Measurements from ENCODE around the gene RSPO4.
"Not testable (repeated sequence)": the region's sequence is repeated elsewhere in the genome, so short reads cannot be mapped to it uniquely, and the experiment has no call there.

The RSPO4 gene

DNA sequence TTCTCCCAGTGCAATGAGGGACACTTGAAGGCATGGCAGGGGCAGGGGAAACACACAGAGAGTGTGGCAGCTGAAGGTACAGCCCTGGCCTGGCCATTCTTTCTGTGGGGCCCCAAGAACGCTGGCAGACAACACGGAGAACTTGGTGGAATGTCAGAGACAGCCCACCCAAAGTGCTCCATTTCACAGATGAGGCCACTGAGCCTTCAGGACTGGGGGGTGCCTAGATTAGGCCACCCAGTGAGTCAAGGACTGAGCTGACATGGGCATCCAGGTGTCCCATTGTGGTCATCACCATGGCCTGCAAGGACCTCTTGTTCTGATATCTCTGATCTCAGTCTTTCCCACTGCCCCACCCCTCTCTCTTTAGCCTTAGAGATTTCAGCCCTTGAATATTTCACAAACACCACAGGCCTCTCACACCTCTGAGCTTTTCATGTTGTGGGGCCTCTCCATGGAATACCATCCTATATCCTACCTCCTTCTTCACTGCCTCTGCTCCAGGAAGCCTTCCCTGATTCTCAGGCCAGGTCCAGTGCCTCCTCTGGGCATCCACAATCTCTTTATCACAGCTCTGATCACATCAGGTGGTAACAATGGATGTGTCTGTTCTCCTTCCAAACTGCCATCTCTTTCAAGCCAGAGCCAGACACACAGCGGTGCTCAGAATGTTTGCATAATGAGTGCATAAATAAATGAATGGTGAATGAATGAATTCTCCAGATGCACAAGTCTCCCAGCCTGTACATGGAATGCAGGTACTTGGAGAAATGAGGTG lies 2.0 kb upstream of the RSPO4 start:
- DNase-seq (ENCODE audit: low read depth in 2 of 2) = no peak

DNA sequence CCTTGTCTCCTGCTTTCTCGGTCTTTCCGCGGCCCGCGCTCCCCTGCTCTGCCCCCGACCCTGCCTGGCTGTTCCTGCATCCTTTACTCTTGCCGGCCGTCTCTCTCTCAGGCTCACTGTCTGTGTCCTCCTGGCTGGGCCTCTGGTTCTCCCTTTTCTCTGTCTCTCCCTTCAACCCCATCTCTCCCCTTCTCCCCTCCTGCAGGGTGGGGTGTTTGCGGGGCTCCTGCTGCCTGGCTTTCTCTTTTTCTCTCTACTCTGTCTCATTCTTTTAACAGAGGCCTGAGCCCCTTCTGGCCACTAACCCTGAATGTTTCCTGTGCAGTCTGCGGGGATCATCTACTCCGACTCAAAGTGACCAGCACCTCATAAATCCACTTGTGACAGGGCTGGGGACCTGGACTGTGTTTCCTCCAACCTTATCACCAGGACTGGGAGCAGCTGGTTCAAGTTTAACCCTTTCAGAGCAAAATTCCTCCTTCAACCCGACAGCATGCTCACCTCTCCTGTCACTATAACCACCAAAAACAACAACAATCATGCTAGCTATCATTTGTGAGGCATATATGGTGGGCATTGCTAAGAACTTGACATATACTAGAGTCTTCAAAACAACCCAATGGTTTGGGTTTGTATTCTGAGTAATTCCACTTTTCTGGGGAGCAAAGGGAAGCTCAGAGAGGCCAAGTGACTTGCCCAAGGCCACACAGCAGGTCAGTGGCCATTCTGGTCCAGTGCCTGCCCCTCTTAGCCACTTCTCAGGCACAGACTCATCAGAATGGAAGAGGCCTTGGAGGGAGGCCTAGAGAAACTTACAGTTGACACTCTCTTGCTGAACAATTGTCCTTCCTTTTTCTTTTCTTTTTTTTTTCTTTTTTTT lies 811 bp upstream of the RSPO4 start:
- no peak for DNase-seq (ENCODE audit: low read depth in 2 of 2)

DNA sequence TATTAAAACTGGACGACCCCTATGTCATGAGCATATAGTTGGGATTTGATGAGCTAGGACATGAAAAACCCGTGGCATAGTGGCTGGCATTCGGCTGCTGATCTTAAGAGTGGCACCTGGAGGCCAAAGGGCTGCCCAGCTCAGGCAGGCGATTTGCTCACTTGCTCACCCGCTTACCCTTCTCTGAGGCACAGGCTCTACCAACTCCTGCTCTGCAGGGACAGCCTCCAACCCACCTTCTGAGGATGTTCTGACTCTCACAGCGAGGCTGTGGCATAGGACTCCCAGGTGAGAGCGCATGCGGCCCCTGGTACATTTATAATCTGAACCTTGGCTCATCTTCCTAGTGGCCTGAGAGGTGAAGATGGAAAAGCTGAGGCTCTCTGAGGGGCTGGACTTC lies 995 bp downstream of the RSPO4 start:
- no peak for DNase-seq (ENCODE audit: low read depth in 2 of 2)

DNA sequence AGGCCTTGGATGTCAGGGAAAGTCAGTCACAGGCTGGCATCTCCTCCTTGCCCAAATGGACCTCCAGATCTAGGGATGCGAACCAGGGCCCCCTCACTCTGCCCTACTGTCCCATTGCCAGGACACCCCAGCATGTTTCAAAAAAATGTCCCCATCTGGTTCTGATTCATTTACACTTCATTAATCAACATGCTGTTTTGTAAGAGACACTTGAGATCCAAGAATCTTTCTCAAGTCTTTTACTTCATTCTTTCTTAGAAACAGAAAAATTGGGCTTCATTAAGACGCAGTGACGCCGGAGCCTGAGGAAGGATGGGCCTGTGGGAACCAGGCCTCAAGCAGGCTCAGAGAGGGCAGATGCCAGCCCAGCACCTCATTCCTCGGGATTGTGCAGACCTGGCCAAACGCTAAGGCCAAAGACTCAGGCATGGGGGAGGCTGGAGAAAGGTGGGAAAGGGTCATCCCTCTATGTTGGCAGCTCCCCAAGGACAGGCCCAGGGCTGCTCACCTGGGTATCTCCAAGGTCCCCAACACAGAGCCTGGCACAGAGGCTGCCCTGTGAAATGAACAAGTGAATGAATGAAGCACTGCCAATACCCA lies 3.8 kb downstream of the RSPO4 start:
- DNase-seq (ENCODE audit: low read depth in 2 of 2) = no peak

DNA sequence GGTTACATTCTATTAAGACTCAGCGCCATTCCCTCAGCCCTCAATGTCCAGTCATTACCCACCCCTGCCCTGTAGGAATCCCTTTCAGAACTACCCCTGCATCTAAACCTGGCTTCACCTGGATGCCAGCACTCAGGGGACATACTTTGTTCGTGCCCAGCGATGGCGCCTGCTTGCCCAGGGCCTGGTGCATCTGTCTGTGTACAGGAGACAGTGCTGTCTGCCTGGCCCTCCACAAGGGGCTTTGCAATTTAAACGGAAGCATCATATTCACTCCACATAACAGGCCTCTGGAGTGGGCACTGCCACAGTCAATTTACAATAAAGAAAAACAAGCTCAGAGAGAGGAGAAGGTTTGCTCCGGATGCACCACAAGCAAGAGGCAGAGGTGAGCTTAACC lies 4.6 kb downstream of the RSPO4 start:
- no peak for DNase-seq (ENCODE audit: low read depth in 2 of 2)

DNA sequence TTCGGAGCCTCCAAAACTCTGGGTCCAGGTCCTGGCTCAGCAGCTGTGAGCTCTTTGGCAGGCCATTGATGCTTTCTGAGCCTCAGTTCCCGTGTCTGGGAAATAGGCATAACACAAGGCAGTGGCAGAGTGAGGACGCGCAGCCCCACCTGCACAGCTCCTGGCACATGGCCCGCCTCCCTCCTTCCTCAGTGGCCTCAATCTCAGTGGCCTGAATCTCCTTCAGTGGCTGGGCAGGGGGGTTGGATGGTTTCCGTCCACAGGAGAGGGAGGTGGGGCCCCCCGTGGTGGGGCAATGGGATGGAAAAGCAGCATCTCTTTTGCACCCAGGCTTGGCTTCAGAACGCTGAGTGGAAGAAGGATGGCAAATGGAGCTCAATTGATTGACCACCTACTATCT lies 5.1 kb downstream of the RSPO4 start:
- no peak for DNase-seq (ENCODE audit: low read depth in 2 of 2)

DNA sequence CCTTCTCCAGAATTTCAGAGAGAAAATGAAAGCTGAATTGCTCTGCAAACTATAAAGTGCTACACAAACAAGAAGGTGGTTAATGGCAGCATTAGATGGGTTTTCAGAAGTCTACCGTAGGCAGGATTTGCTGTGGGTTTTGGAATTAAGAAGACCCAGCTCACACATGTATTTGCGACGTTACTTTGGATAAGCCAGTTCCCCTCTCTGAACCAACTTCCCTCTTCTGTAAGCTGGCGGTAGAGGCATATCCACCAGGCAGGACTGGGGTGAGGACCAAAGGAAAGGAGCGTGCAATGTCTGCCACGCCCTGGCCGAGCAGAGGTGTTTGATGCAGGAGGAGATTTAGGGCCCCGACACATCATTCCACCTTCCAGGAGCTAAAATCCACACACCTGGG lies 6.9 kb downstream of the RSPO4 start:
- no peak for DNase-seq (ENCODE audit: low read depth in 2 of 2)

DNA sequence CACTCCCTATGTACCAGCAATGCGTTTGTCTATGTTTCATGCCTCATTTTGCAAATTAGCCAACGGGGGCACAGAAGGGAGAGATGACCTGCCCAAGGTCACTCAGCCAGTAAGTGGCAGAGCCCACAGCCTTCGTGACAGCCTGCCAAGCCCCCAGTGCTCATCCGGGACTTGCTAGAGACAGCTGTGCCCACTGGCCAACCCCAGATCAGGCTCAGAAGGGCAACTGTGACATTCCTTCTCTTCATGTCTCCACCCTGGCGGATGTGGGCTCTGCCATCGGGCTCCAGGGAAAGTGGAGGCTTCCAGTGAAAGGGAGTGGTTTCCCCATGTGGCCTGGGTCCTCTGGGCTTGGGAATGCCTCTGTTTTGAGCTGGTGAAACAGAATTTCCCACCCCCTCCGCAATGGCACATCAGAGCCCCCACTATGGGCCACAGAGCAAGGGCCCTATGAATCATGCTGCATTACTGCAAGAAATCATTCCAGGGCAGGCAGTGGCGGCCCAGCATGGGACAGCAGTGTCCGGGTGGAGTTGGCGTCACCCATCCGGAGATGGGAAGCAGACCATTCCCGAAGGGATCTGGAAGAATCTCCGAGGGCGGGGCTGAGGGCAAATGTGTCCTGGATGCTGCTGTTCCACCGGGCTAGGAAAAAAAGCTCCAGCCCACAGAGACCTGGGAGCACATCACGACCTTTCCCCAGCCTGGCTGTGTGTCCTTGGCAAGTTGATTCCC lies 9.1 kb downstream of the RSPO4 start:
- DNase-seq (ENCODE audit: low read depth in 2 of 2) = no peak

DNA sequence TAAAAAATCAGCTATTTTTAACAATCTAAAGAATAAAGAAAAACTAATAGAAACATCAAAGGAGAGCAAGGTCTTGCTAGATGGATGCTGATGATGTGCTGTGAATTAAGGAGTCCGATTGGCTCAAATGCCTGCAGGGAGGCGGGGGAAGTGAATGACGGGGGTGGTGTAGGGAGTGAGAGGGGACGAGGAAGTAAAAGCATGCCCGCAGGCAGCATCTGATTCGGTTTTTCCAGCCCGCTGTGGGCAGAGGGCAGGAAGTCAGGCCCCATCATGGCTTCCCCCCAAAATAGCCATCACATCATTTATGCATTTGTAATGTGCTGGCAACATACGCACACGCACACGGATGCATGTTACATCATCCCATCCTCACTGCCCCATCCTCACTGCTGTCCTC lies 10.3 kb downstream of the RSPO4 start:
- DNase-seq (ENCODE audit: low read depth in 2 of 2) = no peak

DNA sequence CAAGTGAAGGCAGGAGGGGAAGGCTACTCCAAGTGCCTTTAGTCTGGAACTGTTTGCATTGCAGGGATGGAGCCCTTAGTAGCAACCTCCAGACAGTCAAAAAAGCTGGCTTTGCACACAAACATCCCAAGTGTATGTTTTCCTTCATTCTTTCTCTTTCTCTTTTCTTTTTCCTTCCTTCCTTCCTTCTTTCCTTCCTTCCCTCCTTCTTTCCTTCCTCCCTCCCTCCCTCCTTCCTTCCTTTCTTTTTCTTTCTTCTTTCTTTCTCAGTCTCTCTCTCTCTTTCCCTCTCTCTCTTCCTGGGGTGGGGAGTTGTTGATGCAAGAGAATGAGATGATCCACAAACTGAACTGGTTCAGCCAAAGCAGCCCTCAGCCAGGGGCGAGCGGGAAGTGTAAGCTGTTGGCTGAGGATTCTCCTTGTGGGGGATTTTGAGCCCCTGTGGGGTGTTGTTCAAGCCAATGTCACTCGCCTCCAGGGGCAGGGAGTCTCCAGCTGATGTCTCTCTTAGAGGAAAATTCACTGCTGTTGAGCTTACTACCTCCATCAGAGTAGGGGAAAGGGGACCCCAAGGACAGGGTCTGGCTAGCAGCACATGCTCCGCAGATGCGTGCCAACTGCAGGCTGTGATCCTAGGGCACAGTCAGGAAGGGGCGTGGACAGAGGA lies 11.7 kb downstream of the RSPO4 start:
- DNase-seq (ENCODE audit: low read depth in 2 of 2) = no peak

DNA sequence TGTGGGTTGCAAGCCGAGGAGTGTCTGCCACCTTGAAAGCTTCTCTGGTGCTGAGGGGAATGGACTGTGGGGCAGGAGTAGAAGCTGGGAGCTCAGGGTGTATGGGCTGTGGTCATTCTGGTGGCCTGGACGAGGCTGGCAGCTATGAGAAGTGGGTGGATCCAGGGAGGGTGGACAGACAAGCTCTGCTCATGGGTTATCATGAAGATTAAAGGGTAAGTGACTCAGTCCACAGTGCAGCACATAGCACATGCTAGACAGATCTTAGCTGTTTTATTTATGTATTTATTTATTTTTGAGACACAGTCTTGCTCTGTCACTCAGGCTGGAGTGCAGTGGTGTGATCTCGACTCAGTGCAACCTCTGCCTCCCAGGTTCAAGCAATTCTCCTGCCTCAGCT lies 13.8 kb downstream of the RSPO4 start:
- no peak for DNase-seq (ENCODE audit: low read depth in 2 of 2)

DNA sequence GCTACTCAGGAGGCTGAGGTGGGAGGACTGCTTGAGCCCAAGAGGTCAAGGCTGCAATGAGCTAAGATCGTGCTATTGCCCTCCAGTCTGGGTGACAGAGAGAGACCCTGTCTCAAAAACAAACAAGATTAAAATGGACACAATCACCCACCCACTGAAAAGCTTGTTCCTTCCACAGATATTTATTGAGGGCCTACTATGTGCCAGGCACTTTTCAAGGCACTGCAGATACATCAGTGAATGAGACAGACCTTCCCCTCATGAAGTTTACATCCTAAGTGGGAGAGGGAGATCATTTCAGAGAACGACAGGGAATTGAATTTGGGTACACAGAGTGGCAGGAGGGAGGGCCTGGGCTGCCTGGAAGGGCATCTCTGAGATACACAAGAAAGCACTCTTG lies 14.4 kb downstream of the RSPO4 start:
- DNase-seq (ENCODE audit: low read depth in 2 of 2) = no peak

DNA sequence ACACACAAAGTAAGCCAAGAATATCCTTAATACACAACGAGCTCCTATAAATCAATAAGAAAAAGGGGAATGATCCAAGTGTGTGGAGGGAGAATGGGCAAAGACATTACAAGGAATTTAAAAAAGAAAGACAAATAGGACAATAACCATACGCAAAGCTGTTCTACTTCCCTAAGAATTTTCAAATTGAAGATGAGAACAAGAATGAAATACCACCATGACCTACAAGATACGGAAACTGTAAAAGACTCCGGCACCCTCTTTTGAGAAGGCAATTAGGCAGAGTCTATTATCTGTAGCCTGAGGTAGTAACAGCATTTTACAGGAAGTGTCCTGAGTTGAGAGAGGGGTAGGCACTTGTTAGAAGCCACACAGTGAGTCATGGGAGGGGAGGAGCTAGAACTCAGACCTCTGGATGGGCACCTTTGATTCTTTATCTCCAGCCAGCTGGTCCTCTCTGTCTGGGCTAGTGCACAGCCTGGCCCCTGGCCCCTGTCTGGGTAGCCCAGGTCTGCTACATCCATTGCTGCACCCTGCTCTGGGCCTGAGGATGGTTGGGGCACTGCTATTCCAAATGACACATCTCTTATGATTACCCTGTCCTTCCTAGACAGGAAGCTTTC lies 15.3 kb downstream of the RSPO4 start:
- DNase-seq (ENCODE audit: low read depth in 2 of 2) = no peak

DNA sequence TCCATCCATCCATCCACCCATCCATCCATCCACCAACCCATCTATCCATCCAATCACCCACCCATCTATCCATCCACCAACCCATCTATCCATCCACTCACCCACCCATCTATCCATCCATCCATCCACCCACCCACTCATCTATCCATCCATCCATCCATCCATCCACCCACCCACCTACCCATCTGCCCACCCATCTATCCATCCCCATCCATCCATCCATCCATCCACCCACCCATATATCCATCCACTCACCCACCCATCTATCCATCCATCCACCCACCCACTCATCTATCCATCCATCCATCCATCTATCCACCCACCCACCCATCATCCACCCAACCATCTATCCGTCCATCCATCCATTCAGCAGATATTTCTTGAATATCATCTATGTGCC lies 17.1 kb downstream of the RSPO4 start:
- not testable (repeated sequence) for DNase-seq (ENCODE audit: low read depth in 2 of 2)

DNA sequence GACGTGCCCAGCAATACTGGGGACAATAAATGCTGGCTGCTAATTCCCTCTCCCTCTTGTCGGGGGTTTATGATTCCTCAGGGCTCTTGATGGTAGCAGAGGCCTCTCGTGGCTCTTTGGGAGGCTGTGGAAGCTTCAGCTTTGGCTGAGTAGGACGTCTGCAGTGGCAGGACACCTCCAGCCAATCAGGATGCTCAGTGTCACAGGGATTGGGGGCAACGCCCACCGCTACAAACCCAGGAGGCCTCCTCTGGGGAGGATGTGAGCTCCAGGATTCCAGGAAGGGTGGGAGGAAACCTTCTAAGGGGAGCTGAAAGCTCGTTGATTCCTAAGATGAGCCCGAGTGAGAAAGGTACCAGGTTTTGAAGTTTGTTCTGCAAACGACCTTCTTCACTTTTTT lies 19.4 kb downstream of the RSPO4 start:
- DNase-seq (ENCODE audit: low read depth in 2 of 2) = no peak

DNA sequence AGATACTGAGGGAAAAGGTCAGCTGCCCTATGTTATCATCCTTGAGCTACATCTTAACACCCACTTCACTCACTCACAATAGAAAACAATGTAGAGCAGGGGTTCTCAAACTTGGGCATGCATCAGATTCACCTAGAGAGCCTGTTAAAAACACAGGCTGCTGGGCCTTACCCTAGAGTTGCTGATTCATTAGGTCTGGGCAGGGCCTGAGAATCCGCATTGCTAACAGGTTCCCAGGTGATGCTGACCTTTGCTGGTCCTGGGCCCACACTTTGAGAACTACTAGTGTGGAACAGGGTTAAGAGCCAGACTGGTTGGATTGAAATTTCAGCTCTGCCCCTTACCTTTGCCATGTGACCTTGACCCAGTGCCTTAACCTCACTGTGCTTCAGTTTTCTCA lies 25.1 kb downstream of the RSPO4 start:
- no peak for DNase-seq (ENCODE audit: low read depth in 2 of 2)

DNA sequence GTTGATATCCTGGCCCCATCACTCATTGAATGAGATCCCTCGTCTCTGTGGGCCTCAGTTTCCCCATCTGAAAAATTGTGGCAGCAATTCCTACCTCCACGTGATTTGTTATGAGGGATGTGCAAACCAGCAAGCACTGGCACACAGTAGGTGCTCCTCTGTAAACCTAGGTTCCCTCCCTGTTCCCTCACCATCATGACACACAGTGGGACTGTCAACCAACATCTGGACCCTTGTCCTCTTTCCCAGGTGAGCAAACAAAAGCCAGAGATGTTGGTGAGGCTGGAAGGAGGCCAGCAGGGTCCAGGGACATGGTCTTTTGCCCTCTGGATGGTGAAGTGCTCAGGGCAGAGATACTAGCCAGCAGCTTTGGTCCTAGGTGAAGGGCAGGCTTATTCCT lies 26.1 kb downstream of the RSPO4 start:
- no peak for DNase-seq (ENCODE audit: low read depth in 2 of 2)

DNA sequence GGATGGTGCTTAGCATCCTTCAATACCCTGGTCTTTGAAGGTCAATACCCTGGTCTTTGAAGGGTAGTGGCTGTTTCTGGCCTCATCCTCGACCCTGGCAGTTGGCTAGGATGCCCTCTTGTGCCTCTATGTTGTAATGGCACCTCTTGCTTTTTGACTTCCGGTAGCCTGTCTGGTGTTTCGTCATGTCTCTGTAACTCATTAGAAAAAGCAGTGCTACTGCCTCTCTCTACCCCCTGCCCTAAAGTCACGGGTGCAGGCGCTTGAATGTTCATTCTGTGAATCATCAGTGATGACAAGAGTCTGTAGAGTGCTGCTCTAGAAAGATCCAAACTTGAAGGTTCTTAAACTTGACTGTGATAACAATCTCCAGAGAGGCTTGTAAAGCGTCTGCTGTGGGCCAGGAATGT lies 28.3 kb downstream of the RSPO4 start:
- peak in 1 of 2 donors; percentile 11 for DNase-seq (ENCODE audit: low read depth in 2 of 2)

DNA sequence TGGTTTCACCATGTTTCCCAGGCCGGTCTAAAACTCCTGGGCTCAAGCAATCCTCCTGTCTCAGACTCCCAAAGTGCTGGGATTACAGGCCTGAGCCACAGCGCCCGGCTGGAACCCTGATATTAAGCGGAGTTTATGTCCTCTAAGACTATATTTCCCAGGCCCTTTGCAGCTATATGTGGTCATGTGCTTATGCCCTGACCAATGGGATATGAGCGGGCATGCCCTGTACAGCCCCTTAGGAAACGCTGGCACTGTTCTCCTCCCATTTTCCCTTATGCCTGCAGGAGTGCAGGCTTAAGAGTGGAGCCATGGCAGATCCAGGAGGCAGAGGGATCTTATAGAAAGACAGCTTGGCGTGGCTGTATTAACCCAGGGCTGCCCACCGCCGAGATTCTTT lies 29.9 kb downstream of the RSPO4 start:
- no peak for DNase-seq (ENCODE audit: low read depth in 2 of 2)

DNA sequence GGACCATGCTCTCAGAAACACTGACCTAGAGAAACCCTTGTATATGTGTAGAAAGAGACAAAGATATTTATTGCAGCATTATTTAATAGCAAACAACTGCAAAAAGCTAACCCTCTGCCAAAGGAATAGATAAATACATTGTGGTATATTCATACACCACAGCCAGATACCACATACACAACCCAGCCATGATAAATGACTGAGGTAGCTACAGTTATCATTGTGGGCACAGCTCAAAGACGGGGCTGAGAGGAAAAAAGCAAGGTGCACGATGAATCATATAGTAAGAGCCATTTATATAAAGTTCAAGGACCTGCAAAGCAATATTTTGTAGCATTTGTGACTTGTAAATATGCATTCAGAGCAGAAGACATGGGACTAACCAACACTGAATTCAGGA lies 30.8 kb downstream of the RSPO4 start:
- no peak for DNase-seq (ENCODE audit: low read depth in 2 of 2)

DNA sequence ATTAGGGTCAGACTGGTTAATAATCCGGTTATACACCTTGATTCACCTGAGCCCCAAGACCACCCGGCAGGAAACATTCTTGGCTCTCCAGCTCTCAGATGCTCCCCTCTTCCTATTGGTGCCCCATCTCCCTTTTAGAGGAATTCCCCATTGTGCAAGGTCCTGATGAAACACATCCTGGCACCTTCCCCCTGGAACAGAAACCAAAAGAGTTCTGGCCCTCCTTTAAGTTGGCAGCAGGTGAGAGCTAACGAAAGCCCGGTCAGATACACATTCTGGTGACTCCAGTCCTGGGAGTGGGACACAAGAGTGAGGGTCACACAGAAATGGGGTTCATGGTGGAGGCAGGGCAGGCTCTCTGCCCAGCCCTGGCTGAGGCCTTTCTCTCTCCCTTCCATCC lies 32.2 kb downstream of the RSPO4 start:
- DNase-seq (ENCODE audit: low read depth in 2 of 2) = no peak

All from activated CD4-positive, alpha-beta T cell treated with anti-CD3 and anti-CD28 coated beads for 24 hours (primary cell).